ENCODE results near the gene FAM107A.

DNA sequence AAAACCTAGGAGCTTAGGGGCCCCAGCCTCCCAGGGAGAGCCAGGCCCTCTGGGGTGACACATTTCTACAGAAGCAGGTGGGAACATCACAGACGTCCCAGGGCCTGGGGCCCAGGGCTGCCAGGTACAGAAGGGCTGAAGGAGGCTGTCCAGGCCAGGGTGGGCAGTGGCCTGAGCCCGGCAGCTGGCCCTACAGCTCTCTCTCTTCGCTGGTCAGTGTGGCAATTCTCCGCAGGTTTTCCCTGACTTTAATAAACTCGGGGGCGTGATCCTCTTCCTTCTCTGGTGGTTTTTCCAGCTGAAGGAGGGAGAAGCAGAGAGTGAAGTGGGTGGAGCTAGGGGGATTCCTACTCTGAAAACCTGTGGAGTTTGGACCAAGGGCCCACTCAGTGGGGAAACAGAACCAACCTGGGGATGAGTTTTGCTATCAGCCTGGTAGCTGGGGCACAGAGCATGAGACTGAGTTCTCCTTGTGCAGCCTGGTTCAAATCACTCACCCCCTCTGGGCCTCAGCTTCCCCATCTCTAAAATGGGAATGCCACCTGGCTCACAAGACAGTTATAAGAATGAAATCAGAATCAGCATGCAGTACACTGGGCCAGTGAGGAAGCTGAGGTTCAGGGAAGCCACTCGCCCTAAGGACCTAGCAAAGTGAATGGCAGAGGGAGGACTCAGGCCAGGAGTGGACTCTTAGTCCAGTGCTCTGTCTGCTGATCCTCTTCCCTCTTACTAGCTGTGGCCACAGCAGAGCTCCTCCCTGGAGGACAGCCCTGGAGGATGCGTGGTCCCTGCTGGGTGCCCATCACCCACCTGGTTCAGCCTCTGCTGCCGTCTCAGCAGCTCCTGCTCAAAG lies 10.6 kb downstream of the FAM107A start:
- no peak for TF ChIP-seq EP300 (IDR thresholded peaks at IDR 0.05)
- TF ChIP-seq, protein P1, sequence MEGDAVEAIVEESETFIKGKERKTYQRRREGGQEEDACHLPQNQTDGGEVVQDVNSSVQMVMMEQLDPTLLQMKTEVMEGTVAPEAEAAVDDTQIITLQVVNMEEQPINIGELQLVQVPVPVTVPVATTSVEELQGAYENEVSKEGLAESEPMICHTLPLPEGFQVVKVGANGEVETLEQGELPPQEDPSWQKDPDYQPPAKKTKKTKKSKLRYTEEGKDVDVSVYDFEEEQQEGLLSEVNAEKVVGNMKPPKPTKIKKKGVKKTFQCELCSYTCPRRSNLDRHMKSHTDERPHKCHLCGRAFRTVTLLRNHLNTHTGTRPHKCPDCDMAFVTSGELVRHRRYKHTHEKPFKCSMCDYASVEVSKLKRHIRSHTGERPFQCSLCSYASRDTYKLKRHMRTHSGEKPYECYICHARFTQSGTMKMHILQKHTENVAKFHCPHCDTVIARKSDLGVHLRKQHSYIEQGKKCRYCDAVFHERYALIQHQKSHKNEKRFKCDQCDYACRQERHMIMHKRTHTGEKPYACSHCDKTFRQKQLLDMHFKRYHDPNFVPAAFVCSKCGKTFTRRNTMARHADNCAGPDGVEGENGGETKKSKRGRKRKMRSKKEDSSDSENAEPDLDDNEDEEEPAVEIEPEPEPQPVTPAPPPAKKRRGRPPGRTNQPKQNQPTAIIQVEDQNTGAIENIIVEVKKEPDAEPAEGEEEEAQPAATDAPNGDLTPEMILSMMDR (IDR thresholded peaks at IDR 0.05), result no peak

Measured in stomach (tissue), 4 donors.